ENCODE measurements around the gene CRTC1. TPM values are rescaled to one million over a fixed set of nuclear protein-coding genes. Genes with fewer than 3 reads are reported as not detected.

CRTC1 gene
- total and polyA plus RNA-seq, 2 experiments from 2014 or later = 2.5 to 4.8 TPM

GRCh38 chr19:18780081-18780480 lies 96.6 kb downstream of the CRTC1 start:
- peaks cover 2% of the 10 kb centered on the region for H3K4me1 ChIP-seq (ENCODE audit: insufficient read depth)
- 89% methylated on average over 17 of the region's 17 CpGs for WGBS (ENCODE audit: low lambda C conversion rate, missing lambda C conversion rate)
- no peak for TF ChIP-seq EZH2 (IDR thresholded peaks at IDR 0.05; ENCODE audit: borderline replicate concordance)
- no peak for TF ChIP-seq CTCF (IDR thresholded peaks at IDR 0.05; ENCODE audit: poor library complexity)
- TF ChIP-seq EZH2phosphoT487 (IDR thresholded peaks at IDR 0.05; ENCODE audit: low read depth, severe bottlenecking, unreplicated experiment) = no peak
- no peak for DNase-seq (ENCODE audit: low spot score)
- no peaks in the 10 kb centered on the region for H3K9me3 ChIP-seq (ENCODE audit: low read depth)
- H3K27me3 ChIP-seq = peaks cover 11% of the 10 kb centered on the region
- no peaks in the 10 kb centered on the region for H3K36me3 ChIP-seq (replicated peaks; ENCODE audit: insufficient read depth, low read depth)
- H3K27ac ChIP-seq = no peak overlapping the region
- no peak overlapping the region for H2AFZ ChIP-seq
- no peaks in the 10 kb centered on the region for H3K79me2 ChIP-seq
- no peaks in the 10 kb centered on the region for H4K20me1 ChIP-seq (ENCODE audit: insufficient read depth, poor library complexity, severe bottlenecking)
- H3K4me3 ChIP-seq = no peak overlapping the region
- H3K9me2 ChIP-seq (replicated peaks; ENCODE audit: insufficient read depth) = no peaks in the 10 kb centered on the region
- no peak overlapping the region for H3K4me2 ChIP-seq

- 69% methylated on average over 10 of the region's 10 CpGs for WGBS (ENCODE audit: low lambda C conversion rate, missing lambda C conversion rate)
- H4K20me1 ChIP-seq (ENCODE audit: insufficient read depth, poor library complexity, severe bottlenecking) = no peaks in the 10 kb centered on the region
These were observed 97.2 kb downstream of the CRTC1 start for GRCh38 chr19:18780631-18781030.

GRCh38 chr19:18781047-18781600 lies 97.6 kb downstream of the CRTC1 start:
- peaks cover 19% of the 10 kb centered on the region for H3K27me3 ChIP-seq
- WGBS (ENCODE audit: low lambda C conversion rate, missing lambda C conversion rate) = 88% methylated on average over 14 of the region's 14 CpGs
- no peak for TF ChIP-seq CTCF (IDR thresholded peaks at IDR 0.05; ENCODE audit: poor library complexity)
- TF ChIP-seq EZH2phosphoT487 (IDR thresholded peaks at IDR 0.05; ENCODE audit: low read depth, severe bottlenecking, unreplicated experiment) = no peak
- TF ChIP-seq EZH2 (IDR thresholded peaks at IDR 0.05; ENCODE audit: borderline replicate concordance) = no peak

More at GRCh38 chr19:18780631-18781030, 97.2 kb downstream of the CRTC1 start:
- Histone ChIP-seq H3K4me2 (no peak overlapping the region), H3K4me1 (ENCODE audit: insufficient read depth) (peaks cover 2% of the 10 kb centered on the region), H3K79me2 (no peaks in the 10 kb centered on the region), H3K27ac (no peak overlapping the region), H3K4me3 (no peak overlapping the region), H2AFZ (no peak overlapping the region), H3K27me3 (peaks cover 15% of the 10 kb centered on the region), H3K36me3 (replicated peaks; ENCODE audit: insufficient read depth, low read depth) (no peaks in the 10 kb centered on the region), H3K9me3 (ENCODE audit: low read depth) (no peaks in the 10 kb centered on the region), H3K9me2 (replicated peaks; ENCODE audit: insufficient read depth) (no peaks in the 10 kb centered on the region)
- TF ChIP-seq EZH2phosphoT487 (IDR thresholded peaks at IDR 0.05; ENCODE audit: low read depth, severe bottlenecking, unreplicated experiment) (no peak), CTCF (IDR thresholded peaks at IDR 0.05; ENCODE audit: poor library complexity) (no peak), EZH2 (IDR thresholded peaks at IDR 0.05; ENCODE audit: borderline replicate concordance) (no peak)
- DNase-seq (ENCODE audit: low spot score) = no peak

More at GRCh38 chr19:18781047-18781600, 97.6 kb downstream of the CRTC1 start:
- Histone ChIP-seq H3K4me3 (no peak overlapping the region), H3K9me2 (replicated peaks; ENCODE audit: insufficient read depth) (no peaks in the 10 kb centered on the region), H2AFZ (no peak overlapping the region), H3K36me3 (replicated peaks; ENCODE audit: insufficient read depth, low read depth) (no peaks in the 10 kb centered on the region), H3K27ac (no peak overlapping the region), H3K4me2 (no peak overlapping the region), H3K4me1 (ENCODE audit: insufficient read depth) (peaks cover 2% of the 10 kb centered on the region), H3K79me2 (no peaks in the 10 kb centered on the region), H4K20me1 (ENCODE audit: insufficient read depth, poor library complexity, severe bottlenecking) (no peaks in the 10 kb centered on the region), H3K9me3 (ENCODE audit: low read depth) (no peaks in the 10 kb centered on the region)
- DNase-seq (ENCODE audit: low spot score) = no peak
